Mesangial cell (primary cell): ENCODE measurements around the gene FRG2C. TPM values are rescaled to one million over a fixed set of nuclear protein-coding genes. Genes with fewer than 3 reads are reported as not detected.

Experiments
- total RNA-seq: library from RNA; depleted of rRNA; stranded (reverse); fragments of >200 nt; gene quantifications from 2 replicates; pipeline ENCODE4 v1.2.3, GENCODE V29; 2015

The FRG2C gene
- not detected in 2 replicates for total RNA-seq

GRCh38 chr3:75664028-75664427 is at the start of gene FRG2C:
TSS of gene FRG2C (plus strand) at chr3:75664328. CDS start at chr3:75664380, 52 bp downstream.

Other genes starting within 250 kb of the FRG2C start
- 3.6 and 9.5 TPM in 2 replicates for gene ZNF717, start 121.2 kb downstream of the FRG2C start, total RNA-seq